HG03108 (cell line): ENCODE results near the gene AHSG.
"Not testable (repeated sequence)": the region's sequence is repeated elsewhere in the genome, so short reads cannot be mapped to it uniquely, and the experiment has no call there.

ENCODE experiments used
- ATAC-seq: cut with Tn5 transposase; IDR thresholded peaks from one replicate; pipeline ENCODE4 v1.9.1; 2021; ENCODE audit warnings: moderate library complexity; ENCODE audit not compliant: unreplicated experiment

The AHSG gene

DNA sequence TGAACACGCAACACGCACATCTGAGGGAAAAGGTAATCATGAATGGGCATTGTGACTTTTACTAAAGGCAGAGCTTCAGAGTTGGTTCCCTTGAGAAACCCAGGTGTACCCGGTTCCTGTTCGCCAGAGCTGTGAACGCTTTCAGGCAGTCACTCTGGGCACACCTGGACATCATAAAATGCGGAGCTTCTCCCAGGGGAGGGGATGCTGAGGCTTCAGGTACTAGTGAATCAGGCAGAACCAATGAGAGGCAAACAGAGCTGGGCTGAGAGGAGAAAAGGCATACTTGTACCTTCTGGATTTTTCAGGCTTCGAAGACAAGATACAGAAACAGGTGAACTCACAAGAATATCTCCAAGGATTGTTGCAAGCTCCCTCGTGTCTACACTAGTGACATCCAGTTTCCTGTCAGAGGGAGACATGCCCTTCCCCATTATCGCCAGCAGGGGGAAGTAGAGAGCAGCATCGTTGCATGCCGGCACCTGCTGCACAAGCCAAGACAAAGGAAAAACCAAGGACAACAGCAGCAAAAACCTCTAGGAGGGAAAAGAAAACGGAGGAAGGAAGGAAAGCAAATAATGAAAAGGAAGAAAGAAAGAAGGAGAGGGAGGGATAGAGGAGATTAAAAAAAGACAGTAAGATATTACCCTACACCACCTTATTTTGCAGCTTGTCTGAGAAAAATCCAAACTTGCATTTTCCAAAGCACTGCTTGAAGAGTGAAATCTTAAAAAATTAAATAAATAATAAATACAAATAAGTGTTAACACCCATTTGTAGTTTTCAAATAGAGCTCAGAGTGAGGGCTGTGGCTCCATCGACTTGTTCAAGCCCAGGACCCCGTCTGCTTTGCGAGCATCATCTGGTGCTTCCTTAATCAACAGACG, 2.0 kb downstream of the AHSG start:
- peak; percentile 54 for ATAC-seq

DNA sequence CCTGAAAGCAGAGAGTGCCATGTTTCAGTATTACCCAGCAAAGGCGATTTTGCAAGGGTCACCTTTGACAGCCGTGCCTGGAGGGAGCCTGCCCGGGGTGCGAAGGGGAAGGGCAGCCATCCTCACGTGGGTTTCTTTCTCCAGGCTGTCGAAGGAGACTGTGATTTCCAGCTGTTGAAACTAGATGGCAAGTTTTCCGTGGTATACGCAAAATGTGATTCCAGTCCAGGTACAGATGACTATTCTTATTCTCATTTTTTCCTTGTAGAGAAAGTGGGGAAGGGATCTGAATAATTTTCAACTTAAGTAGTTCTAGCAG, 3.4 kb downstream of the AHSG start:
- ATAC-seq = no peak

DNA sequence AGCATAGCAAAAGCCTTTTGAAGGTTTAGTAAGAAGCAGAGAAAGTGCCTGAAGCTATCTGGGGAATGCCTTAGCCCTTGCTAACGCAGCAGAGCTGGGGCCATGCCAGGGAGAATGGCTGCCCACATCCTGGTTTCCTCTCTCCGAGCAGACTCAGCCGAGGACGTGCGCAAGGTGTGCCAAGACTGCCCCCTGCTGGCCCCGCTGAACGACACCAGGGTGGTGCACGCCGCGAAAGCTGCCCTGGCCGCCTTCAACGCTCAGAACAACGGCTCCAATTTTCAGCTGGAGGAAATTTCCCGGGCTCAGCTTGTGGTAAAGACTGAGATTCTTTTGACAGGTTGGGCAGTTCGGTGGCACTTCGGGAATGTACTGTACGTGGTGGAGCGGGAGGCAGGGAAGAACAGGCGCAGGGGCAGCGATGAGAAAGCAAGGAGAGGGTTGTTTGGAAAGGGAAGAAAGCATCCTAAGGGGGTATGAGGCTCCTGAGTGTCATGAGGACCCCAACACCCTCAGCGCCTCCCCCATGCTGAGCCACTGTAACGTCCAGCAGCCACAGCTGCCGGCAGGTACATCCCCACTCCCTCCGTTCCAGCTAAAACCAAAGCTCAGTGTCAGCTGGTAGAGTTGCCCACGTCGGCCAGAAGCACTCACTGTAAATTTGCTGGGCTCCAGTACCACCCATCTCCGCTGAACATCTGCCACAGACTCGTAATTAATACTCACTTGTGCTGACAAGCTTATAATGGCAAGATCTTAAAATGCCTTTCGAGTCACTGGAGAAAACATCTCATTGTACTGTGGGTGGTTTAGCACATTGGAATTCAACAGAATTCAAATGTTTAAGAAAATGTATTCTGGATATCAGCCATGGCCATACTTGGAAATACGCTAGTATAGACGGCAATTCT, 4.4 kb downstream of the AHSG start:
- peak; percentile 94 for ATAC-seq

DNA sequence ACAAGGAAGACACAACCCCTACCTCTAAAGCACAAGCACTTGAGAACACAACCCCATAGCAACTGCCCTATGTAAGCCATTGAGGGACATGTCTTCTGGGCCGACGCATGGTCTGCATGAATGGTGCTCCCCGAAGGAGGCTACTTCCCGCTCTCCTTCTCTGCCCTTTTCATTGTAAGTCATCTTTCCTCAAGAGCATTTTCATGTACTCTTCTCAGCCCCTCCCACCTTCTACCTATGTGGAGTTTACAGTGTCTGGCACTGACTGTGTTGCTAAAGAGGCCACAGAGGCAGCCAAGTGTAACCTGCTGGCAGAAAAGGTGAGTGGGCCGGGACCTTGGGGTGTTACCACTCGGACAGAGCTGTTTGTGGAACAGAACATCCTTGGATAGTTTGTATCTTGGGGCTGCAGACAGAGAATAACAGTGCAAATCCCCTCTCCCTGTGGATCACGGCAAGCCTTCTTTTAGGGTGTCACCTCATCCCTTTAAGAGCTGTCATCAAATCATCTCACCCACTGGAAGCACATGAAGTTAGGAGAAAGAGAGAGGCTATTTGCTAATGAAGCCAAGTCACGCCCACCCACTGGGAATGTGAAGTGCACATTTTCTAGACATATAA, 5.6 kb downstream of the AHSG start:
- ATAC-seq = no peak

DNA sequence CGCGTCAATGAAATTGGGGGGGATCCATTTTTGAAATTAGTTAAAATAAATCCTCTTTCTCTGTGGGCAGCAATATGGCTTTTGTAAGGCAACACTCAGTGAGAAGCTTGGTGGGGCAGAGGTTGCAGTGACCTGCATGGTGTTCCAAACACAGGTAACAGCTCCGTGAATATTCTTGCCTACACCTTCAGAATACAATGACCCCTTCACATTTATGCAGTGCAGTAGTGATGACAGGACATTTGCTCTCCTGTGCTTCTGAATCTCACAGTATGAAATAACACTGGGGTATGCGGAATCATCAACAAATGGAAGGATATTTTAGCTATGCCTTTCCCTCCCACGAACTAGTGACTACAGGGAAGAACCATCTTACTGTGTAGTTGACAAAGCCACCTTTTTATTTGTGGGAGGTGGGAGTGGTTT, 6.9 kb downstream of the AHSG start:
- no peak for ATAC-seq

DNA sequence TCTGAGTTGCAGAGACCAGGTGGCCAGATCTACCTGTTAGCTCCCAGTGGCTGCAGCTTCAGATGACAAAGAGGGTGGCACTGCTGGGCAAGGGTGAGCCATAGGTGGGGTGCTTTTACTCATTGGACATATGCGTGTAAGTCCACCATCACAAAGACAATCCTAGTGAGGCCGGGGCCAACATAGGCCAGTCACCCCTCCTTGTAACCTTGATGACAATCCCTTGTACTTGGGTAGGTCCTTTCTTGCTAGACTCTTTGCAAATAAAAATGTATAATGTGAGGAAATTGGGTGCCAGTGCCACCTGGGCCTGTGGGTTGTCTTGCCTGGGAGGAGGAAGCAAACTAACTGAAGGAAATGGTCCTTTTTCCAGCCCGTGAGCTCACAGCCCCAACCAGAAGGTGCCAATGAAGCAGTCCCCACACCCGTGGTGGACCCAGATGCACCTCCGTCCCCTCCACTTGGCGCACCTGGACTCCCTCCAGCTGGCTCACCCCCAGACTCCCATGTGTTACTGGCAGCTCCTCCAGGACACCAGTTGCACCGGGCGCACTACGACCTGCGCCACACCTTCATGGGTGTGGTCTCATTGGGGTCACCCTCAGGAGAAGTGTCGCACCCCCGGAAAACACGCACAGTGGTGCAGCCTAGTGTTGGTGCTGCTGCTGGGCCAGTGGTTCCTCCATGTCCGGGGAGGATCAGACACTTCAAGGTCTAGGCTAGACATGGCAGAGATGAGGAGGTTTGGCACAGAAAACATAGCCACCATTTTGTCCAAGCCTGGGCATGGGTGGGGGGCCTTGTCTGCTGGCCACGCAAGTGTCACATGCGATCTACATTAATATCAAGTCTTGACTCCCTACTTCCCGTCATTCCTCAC, 7.6 kb downstream of the AHSG start:
- no peak for ATAC-seq

DNA sequence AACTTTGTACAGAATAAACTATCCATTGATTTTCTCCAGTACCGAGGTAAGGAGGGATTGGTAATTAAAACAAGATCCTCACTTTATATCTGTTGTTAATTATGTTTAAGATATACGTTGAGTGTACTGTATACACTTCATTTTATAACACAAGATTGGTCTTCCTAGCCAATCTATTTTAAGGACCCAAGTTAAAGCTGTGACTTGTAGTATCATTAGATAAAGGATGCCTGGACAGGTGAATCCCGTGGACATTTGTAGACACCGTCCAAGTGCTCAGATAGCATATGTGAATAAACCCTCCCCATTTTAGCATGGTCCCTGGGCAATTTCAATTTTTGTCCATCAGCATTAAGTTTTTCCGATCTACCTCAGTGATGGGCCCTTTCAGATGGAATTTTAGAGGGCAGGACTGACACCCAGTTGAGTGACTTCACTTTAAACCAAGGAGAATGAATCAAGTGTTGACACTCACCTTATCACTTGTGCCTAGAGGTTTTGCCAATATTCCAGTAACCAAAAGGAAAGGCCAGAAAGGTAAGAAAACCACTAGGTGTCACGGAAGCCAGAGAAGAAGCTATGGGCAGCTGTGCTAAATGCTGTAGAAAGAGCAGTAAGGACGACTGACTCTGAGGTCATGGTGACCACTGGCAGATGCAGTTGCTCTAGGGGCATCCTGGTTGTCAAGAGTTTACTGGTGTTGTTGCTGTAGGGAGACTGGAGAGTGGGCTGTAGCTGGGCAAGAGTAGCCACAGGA, 9.2 kb downstream of the AHSG start:
- ATAC-seq = no peak

DNA sequence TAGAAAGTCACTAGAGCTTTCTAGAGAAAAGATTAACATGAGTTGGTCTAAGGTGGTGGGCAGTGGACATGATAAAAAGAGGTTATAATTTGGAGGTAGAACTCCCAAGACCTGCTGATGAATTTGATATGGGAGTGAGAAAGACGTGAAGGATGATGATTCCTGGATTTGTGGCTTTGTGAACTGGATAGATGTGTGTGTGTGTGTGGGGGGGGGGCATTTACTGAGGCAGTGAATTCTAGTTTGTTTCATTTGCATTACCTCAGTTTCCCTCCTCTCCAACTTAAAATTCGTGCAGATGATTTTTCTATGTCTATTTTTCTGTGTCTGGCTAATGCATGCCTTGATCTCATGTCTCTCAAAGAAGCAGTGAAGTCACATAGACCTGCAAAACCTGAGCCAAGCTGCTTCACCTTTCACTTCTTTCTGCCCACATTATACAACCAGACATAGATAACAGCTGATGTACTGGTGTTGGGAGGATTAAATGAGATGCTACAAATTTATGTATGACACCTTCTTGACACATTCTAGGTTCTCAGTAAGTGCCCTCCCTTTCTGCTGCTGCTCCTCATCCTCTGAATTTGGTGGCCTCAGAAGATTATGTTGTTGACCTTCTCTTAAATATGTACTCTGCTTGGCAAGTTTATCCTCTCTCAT, 9.9 kb downstream of the AHSG start:
- no peak for ATAC-seq

DNA sequence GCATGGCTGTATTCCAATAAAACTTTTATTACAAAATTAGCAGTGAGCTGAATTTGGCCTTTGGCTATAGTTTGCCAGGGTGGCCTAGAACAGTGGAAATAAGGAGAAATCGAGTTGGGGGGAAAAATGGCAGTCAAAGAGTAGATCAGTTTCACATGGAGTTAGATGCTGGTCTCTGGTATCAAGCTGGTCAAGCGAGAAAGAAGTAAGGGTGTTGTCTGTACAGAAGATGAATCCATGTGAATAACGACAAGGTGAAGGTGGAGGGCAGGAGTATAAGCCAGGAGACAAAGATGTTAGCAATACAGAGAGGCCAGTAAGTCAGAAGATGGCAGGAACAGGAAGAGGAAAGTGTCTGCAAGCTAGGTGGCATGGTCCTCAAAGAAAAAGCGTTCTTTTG, 11.7 kb downstream of the AHSG start:
- ATAC-seq = no peak

DNA sequence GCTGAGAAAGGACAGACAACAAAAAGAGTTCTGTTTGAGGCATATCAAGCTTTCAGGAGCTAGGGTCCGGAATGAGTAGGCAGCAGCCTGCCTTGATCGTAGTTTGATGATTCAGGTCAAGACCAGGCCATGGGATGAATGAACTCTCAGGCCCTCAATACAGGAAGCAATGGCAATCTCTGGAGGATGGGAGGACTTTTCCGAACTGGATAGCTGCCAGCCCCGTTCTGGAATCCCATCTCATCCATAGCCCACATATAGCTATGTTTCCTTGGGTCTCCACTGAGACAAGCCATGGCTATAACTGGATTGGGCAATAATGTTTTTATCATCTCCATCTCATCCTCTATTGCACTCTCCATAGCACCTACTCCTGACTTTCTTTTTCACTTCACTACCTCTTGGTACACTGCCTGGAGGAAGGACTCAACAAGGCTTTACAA, 12.8 kb downstream of the AHSG start:
- ATAC-seq = no peak

DNA sequence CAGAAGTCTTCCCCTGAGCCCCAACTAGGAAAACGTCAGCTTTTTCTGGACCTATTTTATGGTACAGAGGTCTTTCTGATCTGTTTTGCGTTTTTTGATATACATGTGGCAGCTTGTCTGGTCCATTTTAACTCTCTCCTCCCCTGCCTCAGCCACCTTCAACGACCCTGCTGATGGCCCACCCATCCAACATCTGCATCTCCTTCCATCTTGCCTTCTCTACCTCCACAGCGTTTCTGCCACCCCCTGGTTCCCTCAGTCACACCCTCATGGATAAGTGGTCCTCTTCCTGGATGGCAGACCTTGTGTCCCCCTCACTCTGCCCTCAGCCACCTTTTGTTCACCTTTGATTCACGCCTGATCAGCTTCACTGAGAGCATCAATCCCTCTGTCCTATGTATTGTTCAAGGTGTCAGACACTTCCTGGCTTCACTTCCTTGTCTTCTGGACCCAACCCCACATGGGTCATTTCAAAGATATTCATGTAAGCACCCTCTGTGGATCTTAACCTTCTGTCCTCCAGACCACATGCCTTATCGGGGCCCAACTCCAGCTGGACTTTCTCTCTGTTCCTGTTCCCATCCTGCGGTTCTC, 13.5 kb downstream of the AHSG start:
- no peak for ATAC-seq

DNA sequence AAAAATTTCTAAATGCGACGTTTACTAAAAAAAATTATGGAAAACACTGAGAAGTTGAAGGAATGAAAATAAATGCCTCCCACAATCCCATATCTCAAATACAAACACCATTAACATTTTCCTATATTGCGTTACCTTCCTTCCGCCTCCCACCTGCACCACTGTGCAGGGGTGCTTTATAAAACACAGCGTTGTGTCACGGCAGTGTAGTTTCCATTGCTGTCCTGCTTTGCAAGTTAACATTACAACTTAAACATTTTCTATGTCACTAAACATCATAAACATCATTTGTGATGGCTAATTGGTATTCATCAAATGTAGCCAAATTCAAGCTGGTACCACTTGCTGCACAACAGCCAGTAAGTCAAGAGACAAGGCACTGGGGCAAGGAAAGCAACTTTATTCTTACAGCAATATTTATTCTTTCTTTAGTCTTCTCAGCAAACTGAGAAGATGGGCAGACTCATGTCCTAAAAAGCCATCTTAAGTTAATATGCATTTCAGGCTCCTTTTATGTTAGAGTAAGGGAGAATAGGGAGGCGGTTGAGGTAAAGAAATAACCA, 15.1 kb downstream of the AHSG start:
- no peak for ATAC-seq

DNA sequence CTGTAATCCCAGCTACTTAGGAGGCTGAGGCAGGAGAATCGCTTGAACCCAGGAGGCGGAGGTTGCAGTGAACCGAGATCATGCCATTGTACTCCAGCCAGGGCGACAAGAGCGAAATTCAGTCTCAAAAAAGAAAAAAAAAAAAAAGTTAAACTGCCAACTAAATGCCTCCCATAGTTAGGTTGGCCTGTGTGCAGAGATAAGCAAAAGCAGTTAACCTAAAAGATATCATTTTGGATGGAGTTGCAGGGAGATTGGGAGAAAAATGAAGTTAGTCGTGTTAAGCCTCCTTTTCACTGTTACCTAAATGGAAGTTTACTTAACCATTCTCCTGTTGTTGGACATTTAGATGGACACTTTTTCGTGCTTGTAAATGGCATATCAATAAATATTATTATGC, 15.9 kb downstream of the AHSG start:
- no peak for ATAC-seq

DNA sequence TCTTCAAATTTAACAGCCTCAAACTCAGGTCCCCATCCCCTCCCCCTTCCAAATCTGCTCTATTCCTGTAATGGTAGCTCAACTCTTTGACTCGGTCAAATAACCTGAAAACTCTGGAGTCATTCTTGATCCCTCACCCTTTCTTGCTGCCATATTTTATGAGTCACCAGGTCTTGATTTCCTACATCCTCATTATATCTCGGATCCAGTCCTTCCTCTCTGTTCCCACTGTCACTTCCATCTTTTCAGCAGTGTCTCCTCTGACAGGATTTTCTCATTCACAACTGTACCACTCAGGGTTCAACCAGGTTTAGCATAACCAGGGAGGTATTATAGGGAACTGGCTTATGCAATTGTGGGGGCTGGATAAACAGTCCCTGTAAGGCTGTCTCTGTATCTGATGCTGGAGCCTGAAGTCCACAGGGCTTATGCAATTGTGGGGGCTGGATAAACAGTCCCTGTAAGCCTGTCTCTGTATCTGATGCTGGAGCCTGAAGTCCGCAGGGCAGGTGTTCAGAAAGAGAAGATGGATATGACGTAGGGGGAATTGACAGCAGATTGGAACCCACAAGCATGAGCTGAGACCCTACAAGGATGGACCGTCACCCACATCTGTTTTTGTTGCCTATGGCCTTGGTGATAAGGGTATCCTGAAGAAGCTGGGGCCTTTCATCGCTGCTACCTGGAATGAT, 18.2 kb downstream of the AHSG start:
- ATAC-seq = no peak

DNA sequence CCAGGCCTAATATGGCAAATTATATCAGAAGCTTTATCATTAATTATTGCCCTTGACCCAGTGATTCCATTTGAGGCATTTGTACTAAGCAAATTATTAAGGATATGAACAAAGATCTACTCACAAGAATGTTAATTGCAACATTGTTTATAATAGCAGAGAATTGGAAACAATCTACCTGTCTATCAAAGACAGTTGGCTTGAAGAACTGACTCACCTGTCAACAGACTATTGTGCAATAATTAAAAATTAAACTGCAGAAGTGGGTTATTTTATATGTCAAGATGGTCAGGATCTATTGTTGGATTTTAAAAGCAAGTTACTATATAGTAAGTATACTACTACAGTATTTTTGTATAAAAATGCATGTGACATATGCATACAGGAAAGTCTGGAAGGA, 20.6 kb downstream of the AHSG start:
- no peak for ATAC-seq

DNA sequence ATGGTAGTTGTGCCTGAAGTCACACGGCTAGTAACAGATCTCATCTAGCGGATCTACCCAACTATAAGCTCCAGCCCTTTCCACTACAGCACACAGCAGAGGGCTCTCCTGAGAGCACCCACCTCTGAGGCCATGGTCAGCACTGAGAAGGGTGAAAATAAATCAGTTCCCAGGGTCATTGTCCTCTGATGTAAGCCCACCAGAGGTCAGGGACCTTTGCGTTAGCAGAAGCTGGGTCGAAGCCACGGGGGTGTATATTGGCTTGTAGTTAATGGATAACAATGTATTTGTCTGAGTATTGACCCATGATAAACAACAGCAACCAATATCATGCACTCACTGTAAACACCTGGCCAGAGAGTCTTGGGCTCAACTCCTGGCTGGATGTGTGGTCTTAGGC, 21.3 kb downstream of the AHSG start:
- not testable (repeated sequence) for ATAC-seq

DNA sequence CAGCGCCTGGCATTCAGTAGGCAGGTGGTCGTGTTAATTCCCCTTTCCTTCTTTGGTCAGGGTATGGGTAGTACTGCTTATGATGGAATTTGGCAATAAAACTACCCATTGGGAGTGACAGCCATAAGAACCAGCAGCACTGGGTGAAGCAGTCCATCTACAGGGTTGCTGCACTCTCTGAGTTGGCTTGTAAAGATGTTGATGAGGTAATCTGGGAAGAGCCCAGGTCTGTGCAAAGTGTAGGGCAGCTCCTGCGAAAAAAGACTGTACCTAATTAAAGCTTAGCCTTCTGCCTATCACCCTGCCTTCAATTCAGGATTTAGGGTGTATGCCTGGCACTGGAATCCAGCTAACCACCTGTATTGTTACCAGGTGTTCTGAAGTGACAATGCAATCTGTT, 22.7 kb downstream of the AHSG start:
- no peak for ATAC-seq

DNA sequence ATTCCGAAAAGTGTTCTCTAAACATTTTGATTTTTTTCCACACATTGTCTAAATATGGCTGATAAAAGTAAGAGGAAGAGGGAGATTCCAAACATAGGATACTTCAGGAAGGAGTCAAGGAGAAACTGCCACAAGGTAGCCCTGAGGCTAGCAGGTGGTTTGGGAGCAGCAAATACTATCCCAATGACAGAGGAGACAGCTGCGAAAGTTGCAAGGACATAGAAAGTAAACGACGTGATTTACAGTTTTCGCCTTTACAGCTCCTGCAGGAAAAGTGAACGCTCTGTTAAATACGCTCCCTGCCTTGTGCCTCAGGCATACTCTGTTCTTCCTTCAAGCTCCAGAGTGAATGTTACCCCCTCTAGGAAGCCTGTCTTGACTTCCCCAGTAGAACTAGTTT, 23.7 kb downstream of the AHSG start:
- ATAC-seq = no peak
